Thymus (tissue), 11 donors: ENCODE measurements around the gene DAZAP1. TPM values are rescaled to one million over a fixed set of nuclear protein-coding genes. Genes with fewer than 3 reads are reported as not detected.
A peak's percentile ranks its signal among the peaks of the same experiment; 100 is the strongest.
"Not testable (repeated sequence)": the region's sequence is repeated elsewhere in the genome, so short reads cannot be mapped to it uniquely, and the experiment has no call there.

Experiments used
- DNase-seq, 9 donors: peaks; one replicate each; pipeline ENCODE4 v3.0.0-alpha.2; 2013; ENCODE audit warnings: low spot score in 9 of 9, low read depth in 6 of 9, missing footprints in 1 of 9
- H3K27ac ChIP-seq, 2 donors: one replicate each; pipeline ENCODE4 v1.5.1; 2013; ENCODE audit warnings: control low read depth in 1 of 2, low read depth in 1 of 2, low read length in 1 of 2, mild to moderate bottlenecking in 1 of 2, moderate library complexity in 1 of 2
- H3K27me3 ChIP-seq, 2 donors: one replicate each; pipeline ENCODE4 v1.5.1; 2013; ENCODE audit warnings: low read length in 1 of 2; ENCODE audit not compliant: control insufficient read depth in 2 of 2, insufficient read depth in 1 of 2
- H3K36me3 ChIP-seq, 2 donors: one replicate each; pipeline ENCODE4 v1.5.1; 2013; ENCODE audit warnings: low read length in 1 of 2, mild to moderate bottlenecking in 1 of 2, moderate library complexity in 1 of 2; ENCODE audit not compliant: control insufficient read depth in 2 of 2, insufficient read depth in 2 of 2
- H3K4me1 ChIP-seq, 2 donors: one replicate each; pipeline ENCODE4 v1.5.1; 2013; ENCODE audit warnings: low read length in 2 of 2; ENCODE audit not compliant: control insufficient read depth in 2 of 2, insufficient read depth in 2 of 2
- H3K4me3 ChIP-seq, 2 donors: one replicate each; pipeline ENCODE4 v1.5.1; 2013; ENCODE audit warnings: low read length in 2 of 2, control low read depth in 1 of 2, mild to moderate bottlenecking in 1 of 2
- H3K9me3 ChIP-seq, 2 donors: one replicate each; pipeline ENCODE4 v1.5.1; 2013; ENCODE audit warnings: low read length in 1 of 2, mild to moderate bottlenecking in 1 of 2; ENCODE audit not compliant: control insufficient read depth in 2 of 2, insufficient read depth in 1 of 2
- WGBS: extraction: QIAGEN DNeasy Blood & Tissue Kit; methylation state at CpG from one replicate; pipeline ENCODE4 v1.1.7; 2013; 5-methylcytosine and 5-hydroxymethylcytosine counted together
- polyA plus RNA-seq: library from polyadenylated mRNA; stranded (reverse); fragments of 200-250 nt; gene quantifications from one replicate; pipeline ENCODE4 v1.2.3, GENCODE V29; 2013
- total RNA-seq: library from RNA; stranded (reverse); fragments of 120-200 nt; gene quantifications from one replicate; pipeline ENCODE4 v1.2.4, GENCODE V29; 2013
- donor health status: healthy.

The DAZAP1 gene
- total and polyA plus RNA-seq, 2 donors = 67.8 to 112 TPM

DNA sequence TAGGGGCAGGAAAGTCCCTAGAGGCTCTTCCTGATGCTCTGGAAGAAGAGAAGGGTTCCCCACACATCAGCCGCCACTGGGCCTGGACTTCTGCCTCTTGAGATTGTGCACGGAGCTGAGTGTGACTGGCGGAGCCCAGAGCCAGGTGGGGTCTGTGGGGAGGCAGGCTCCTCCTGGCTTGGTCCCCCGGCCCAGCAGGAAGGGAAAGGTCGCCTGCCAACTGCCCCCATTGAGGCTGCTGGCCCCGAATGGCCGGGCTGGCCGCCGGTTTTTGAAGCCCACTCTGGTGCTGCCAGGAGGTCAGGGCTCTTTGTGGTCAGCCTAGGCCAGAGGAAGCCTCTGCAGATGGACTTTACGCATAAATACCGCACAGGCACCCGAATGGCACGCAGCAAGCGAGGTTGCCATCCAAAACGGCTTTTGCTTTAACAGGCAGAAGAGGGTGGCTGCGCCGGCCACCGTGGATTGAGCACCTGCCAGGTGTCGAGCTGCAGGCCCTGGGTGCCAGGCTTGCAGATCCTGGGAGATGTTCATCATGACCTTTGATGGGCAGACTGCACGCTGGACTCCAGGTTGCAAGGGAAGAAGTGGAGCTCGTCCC, 5.0 kb downstream of the DAZAP1 start:
- DNase-seq = no peak
- H3K27ac ChIP-seq = no peak overlapping the region
- peaks cover 14 to 49% of the 10 kb centered on the region in 2 donors for H3K4me1 ChIP-seq
- WGBS = 91% methylated on average over 21 of the region's 21 CpGs
- H3K9me3 ChIP-seq = no peaks in the 10 kb centered on the region
- peaks cover 38 to 61% of the 10 kb centered on the region in 2 donors for H3K36me3 ChIP-seq
- no peaks in the 10 kb centered on the region for H3K27me3 ChIP-seq
- no peak overlapping the region for H3K4me3 ChIP-seq

GRCh38 chr19:1412995-1413800, 5.8 kb downstream of the DAZAP1 start:
- Histone ChIP-seq H3K4me1 (peaks cover 14 to 49% of the 10 kb centered on the region in 2 donors), H3K9me3 (no peaks in the 10 kb centered on the region), H3K36me3 (peaks cover 45 to 69% of the 10 kb centered on the region in 2 donors), H3K27me3 (no peaks in the 10 kb centered on the region), H3K27ac (no peak overlapping the region), H3K4me3 (no peak overlapping the region)
- no peak for DNase-seq
- WGBS = 91% methylated on average over 36 of the region's 36 CpGs

DNA sequence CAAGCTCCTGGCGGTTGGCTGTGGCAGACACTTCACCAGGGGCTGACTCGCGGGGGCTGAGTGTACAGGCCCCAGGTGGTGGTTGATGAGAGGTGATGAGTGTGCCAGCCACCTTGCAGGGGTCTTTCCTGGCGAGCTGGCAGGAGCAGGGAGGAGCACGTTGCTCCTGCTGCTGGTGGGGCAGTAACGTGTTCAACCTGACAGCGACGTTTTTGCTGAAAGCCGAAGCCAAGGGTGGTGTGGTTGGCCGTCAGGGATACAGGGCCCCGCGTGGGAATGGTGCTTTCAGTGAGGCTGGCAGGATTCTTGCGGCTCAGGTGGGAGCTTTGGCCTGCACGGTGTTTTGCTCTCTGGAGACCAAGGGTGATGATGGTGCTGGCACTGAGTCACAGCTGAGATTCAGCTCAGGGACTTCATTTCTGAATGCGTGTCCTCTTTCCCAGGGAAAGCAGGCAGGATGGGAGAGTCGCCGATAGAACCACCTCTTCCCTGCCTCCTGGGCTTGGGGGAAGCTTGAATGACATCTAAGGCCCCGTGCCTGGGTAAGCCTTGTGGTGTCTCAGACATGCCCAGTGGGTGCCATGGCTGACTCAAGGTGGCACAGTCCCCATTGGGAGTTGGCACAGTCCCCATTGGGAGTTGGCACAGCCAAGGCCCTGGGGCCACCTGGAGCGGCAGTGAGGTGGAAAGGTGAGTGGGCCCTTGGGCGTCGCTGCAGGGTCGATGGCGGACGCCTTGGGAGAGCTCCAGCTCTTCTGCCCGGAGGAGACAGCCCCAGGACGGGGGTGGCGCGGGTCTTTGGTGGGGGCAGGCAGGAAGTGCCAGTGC, 8.8 kb downstream of the DAZAP1 start:
- Histone ChIP-seq H3K27ac (peak overlapping the region in 1 of 2 donors; percentile 80), H3K27me3 (no peaks in the 10 kb centered on the region), H3K9me3 (no peaks in the 10 kb centered on the region), H3K4me3 (no peak overlapping the region), H3K36me3 (peaks cover 68 to 76% of the 10 kb centered on the region in 2 donors), H3K4me1 (peaks cover 0 to 22% of the 10 kb centered on the region in 2 donors)
- WGBS = 93% methylated on average over 28 of the region's 28 CpGs
- no peak for DNase-seq

DNA sequence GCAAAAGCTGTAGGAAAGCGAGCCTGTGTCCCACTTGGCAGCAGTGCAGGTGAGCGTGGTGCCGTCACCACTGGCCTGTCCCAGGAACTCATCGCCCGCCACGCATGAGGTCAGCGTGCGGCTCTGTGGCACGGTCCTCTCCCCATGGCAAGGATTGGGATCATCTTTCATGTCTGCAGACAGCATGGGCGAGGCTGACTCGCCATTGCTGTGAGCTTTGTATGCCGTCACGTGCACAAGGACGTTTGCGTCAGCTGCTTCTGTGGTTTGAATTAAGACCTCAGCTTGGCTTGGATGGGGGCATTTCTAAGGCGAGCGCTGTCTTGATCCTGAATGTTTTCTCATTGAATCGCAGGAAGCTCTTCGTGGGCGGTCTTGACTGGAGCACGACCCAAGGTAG, 9.8 kb downstream of the DAZAP1 start:
- Histone ChIP-seq H3K27ac (no peak overlapping the region), H3K4me3 (no peak overlapping the region), H3K9me3 (no peaks in the 10 kb centered on the region), H3K36me3 (peaks cover 71 to 78% of the 10 kb centered on the region in 2 donors), H3K27me3 (no peaks in the 10 kb centered on the region), H3K4me1 (peaks cover 0 to 22% of the 10 kb centered on the region in 2 donors)
- WGBS = 93% methylated on average over 21 of the region's 21 CpGs
- DNase-seq = no peak

GRCh38 chr19:1417681-1418495, 10.5 kb downstream of the DAZAP1 start:
- Histone ChIP-seq H3K9me3 (no peaks in the 10 kb centered on the region), H3K27ac (no peak overlapping the region), H3K36me3 (peaks cover 71 to 79% of the 10 kb centered on the region in 2 donors), H3K4me1 (peaks cover 0 to 21% of the 10 kb centered on the region in 2 donors), H3K27me3 (no peaks in the 10 kb centered on the region), H3K4me3 (no peak overlapping the region)
- WGBS = 95% methylated on average over 30 of the region's 30 CpGs
- DNase-seq = no peak

DNA sequence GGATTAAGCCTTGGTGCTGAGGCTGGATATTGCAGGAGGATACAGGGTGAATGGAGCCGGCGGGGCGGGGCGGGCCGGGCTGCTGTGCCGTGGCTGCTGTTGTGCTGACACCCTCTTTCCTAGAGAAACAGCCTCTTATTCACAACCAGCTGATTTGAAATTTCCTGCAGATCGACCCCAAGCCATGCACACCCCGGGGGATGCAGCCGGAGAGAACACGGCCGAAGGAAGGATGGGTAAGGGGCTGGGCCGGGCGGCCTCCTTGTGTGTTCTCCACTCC, 11.1 kb downstream of the DAZAP1 start:
- Histone ChIP-seq H3K27ac (no peak overlapping the region), H3K4me1 (peaks cover 0 to 19% of the 10 kb centered on the region in 2 donors), H3K4me3 (no peak overlapping the region), H3K36me3 (peaks cover 71 to 80% of the 10 kb centered on the region in 2 donors), H3K27me3 (no peaks in the 10 kb centered on the region), H3K9me3 (no peaks in the 10 kb centered on the region)
- WGBS = 95% methylated on average over 13 of the region's 13 CpGs
- no peak for DNase-seq

- no peak overlapping the region for H3K27ac ChIP-seq
- no peaks in the 10 kb centered on the region for H3K9me3 ChIP-seq
- WGBS = 95% methylated on average over 21 of the region's 21 CpGs
- peaks cover 76 to 84% of the 10 kb centered on the region in 2 donors for H3K36me3 ChIP-seq
- no peak overlapping the region for H3K4me3 ChIP-seq
- no peak for DNase-seq
- H3K4me1 ChIP-seq = peaks cover 0 to 19% of the 10 kb centered on the region in 2 donors
- H3K27me3 ChIP-seq = no peaks in the 10 kb centered on the region
These were observed 11.8 kb downstream of the DAZAP1 start for GRCh38 chr19:1418951-1419738.

DNA sequence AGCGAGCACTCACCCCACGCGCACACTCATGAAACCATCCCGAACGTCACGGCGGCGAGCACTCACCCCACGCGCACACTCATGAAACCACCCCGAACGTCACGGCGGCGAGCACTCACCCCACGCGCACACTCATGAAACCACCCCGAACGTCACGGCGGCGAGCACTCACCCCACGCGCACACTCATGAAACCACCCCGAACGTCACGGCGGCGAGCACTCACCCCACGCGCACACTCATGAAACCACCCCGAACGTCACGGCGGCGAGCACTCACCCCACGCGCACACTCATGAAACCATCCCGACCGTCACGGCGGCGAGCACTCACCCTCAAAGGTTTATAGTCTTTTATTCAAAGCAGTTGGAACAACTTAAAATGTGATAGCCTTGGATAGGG, 12.7 kb downstream of the DAZAP1 start:
- Histone ChIP-seq H3K4me1 (peaks cover 0 to 18% of the 10 kb centered on the region in 2 donors), H3K36me3 (peaks cover 85 to 88% of the 10 kb centered on the region in 2 donors)
- DNase-seq, H3K27ac ChIP-seq, H3K9me3 ChIP-seq, H3K4me3 ChIP-seq, H3K27me3 ChIP-seq: not testable (repeated sequence)
- 98% methylated on average over 28 of the region's 43 CpGs for WGBS
